HepG2 (cell line): ENCODE measurements around the gene TGM1. TPM values are rescaled to one million over a fixed set of nuclear protein-coding genes. Genes with fewer than 3 reads are reported as not detected.

Experiments
- HNRNPH1 ChIP-seq: fragments of 200-400 bp; formaldehyde crosslinking; optimal IDR thresholded peaks from 2 replicates; pipeline ENCODE3; 2017; ENCODE audit warnings: mild to moderate bottlenecking, low read depth, low read length
- KLF13 ChIP-seq: sonication (generic); formaldehyde crosslinking; IDR thresholded peaks from 2 replicates; pipeline ENCODE4 v1.4.0; 2020; ENCODE audit warnings: mild to moderate bottlenecking, missing genetic modification reagents
- NR1H2 ChIP-seq: sonication (generic); formaldehyde crosslinking; IDR thresholded peaks from 2 replicates; pipeline ENCODE4 v1.8.1; 2022; ENCODE audit warnings: low read depth, missing genetic modification reagents, borderline replicate concordance
- SAFB2 ChIP-seq: sonication (generic); formaldehyde crosslinking; IDR thresholded peaks from 2 replicates; pipeline ENCODE4 v1.5.1; 2020; ENCODE audit warnings: missing genetic modification reagents, low read depth, mild to moderate bottlenecking, borderline replicate concordance
- ZFAT ChIP-seq: sonication (generic); formaldehyde crosslinking; conservative IDR thresholded peaks from 2 replicates; pipeline ENCODE4 v1.8.1; 2023; ENCODE audit warnings: missing genetic modification reagents, inconsistent platforms
- ZNF572 ChIP-seq: sonication (generic); formaldehyde crosslinking; IDR thresholded peaks from 2 replicates; pipeline ENCODE4 v1.5.1; 2020; ENCODE audit warnings: mild to moderate bottlenecking, missing genetic modification reagents
- polyA plus RNA-seq, 8 experiments: library from polyadenylated mRNA; depleted of rRNA in 3 of 8; stranded (reverse) in 7 of 8; unstranded in 1 of 8; fragments of >200 nt; fragmentation: Illumina TruSeq in 4 of 8; extraction: Trizol in 4 of 8; gene quantifications; 2 replicates each; pipeline versions ENCODE4 v1.2.1 to v1.2.3, GENCODE V29; 2011 to 2016; ENCODE audit warnings: low read depth in 4 of 8, missing spikeins in 1 of 8, mixed read lengths in 1 of 8; ENCODE audit not compliant: insufficient read depth in 1 of 8
- total RNA-seq, 5 experiments: library from RNA; depleted of rRNA; stranded (reverse); fragments of >200 nt; fragmentation: Illumina TruSeq; extraction: Trizol; gene quantifications; 2 replicates each; pipeline ENCODE4 v1.2.3, GENCODE V29; 2016; ENCODE audit warnings: low read depth in 1 of 5
- TF ChIP-seq, protein P1 (sequence below): sonication (generic); formaldehyde crosslinking; IDR thresholded peaks from 2 replicates; pipeline ENCODE4 v1.5.1; 2020; ENCODE audit warnings: mild to moderate bottlenecking, moderate library complexity, missing genetic modification reagents
- TF ChIP-seq, protein P2 (sequence below): sonication (generic); formaldehyde crosslinking; conservative IDR thresholded peaks from 2 replicates; pipeline ENCODE4 v1.8.1; 2023; ENCODE audit warnings: missing genetic modification reagents
- TF ChIP-seq, protein P3 (sequence below): sonication (generic); formaldehyde crosslinking; IDR thresholded peaks from 2 replicates; pipeline ENCODE4 v1.8.0; 2022; ENCODE audit warnings: mild to moderate bottlenecking, missing genetic modification reagents; ENCODE audit not compliant: insufficient replicate concordance

Gene TGM1
- total and polyA plus RNA-seq, 2 of the 13 experiments (the other 11 are each of a cell fraction or from before 2014, with no cell fraction given), result 3.2 to 10.6 TPM

DNA sequence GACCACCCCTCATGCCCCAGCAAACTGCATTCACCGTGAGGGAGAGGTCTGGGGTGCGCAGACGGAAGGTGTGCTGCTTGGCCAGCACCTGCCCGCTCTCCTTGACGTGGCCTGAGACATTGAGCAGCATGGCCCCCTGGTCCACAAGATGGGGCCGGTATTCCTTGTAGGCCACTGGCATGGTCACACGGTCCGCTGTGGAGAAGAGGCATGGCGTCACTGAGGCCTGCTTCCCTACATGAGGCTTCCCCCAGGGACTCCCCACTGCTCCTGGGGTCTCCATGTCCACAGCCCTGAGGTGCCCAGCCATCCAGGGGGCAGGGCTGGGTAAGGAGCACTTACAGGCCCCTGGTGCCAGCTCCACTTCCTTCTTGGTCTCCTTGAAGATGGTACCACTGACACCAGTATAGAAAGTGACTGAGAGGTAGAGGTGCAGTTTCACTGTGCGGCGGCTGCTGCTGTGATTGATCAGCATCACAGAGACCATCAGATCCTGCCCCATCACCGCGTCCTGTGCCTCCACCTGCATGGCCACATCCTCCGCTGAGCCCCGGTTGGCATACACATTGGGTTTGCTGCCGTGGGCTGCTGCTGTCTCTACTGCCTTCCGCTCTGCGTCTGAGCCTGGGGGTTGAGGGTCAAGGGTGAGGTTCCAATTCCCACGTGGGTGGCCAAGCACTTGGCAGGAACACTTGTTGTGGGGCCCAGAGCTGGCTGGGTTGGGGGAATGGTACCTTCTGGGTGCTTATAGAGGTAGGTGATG is 8.2 kb downstream of the TGM1 start (continued):
- TF ChIP-seq, protein P1, sequence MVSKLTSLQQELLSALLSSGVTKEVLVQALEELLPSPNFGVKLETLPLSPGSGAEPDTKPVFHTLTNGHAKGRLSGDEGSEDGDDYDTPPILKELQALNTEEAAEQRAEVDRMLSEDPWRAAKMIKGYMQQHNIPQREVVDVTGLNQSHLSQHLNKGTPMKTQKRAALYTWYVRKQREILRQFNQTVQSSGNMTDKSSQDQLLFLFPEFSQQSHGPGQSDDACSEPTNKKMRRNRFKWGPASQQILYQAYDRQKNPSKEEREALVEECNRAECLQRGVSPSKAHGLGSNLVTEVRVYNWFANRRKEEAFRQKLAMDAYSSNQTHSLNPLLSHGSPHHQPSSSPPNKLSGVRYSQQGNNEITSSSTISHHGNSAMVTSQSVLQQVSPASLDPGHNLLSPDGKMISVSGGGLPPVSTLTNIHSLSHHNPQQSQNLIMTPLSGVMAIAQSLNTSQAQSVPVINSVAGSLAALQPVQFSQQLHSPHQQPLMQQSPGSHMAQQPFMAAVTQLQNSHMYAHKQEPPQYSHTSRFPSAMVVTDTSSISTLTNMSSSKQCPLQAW (CRISPR knock-in tag), result no peak
- TF ChIP-seq, protein P2, sequence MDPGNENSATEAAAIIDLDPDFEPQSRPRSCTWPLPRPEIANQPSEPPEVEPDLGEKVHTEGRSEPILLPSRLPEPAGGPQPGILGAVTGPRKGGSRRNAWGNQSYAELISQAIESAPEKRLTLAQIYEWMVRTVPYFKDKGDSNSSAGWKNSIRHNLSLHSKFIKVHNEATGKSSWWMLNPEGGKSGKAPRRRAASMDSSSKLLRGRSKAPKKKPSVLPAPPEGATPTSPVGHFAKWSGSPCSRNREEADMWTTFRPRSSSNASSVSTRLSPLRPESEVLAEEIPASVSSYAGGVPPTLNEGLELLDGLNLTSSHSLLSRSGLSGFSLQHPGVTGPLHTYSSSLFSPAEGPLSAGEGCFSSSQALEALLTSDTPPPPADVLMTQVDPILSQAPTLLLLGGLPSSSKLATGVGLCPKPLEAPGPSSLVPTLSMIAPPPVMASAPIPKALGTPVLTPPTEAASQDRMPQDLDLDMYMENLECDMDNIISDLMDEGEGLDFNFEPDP (CRISPR knock-in tag), result peak; percentile 58; the same call in 1 of the 2 replicates
- TF ChIP-seq ZFAT (CRISPR knock-in tag), result no peak
- no peak for TF ChIP-seq NR1H2 (CRISPR knock-in tag)
- TF ChIP-seq HNRNPH1, result no peak
- TF ChIP-seq SAFB2, result no peak
- TF ChIP-seq ZNF572 (CRISPR knock-in tag), result no peak
- no peak for TF ChIP-seq KLF13 (CRISPR knock-in tag)
- TF ChIP-seq, protein P3, sequence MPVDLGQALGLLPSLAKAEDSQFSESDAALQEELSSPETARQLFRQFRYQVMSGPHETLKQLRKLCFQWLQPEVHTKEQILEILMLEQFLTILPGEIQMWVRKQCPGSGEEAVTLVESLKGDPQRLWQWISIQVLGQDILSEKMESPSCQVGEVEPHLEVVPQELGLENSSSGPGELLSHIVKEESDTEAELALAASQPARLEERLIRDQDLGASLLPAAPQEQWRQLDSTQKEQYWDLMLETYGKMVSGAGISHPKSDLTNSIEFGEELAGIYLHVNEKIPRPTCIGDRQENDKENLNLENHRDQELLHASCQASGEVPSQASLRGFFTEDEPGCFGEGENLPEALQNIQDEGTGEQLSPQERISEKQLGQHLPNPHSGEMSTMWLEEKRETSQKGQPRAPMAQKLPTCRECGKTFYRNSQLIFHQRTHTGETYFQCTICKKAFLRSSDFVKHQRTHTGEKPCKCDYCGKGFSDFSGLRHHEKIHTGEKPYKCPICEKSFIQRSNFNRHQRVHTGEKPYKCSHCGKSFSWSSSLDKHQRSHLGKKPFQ, result no peak
